Fibroblast of skin of back (primary cell): ENCODE data around the gene D2HGDH. TPM values are rescaled to one million over a fixed set of nuclear protein-coding genes. Genes with fewer than 3 reads are reported as not detected.

Source experiments
- DNase-seq: peaks from one replicate; pipeline ENCODE4 v3.0.0-alpha.2; 2013
- polyA plus RNA-seq, 2 experiments: library from polyadenylated mRNA; unstranded; fragments of 120-200 nt; gene quantifications; one replicate each; pipeline ENCODE4 v1.2.1, GENCODE V29; 2013; ENCODE audit not compliant: insufficient read length in 2 of 2

D2HGDH gene
- 10.0 TPM for polyA plus RNA-seq (2013, experiment 1 of 2; ENCODE audit: insufficient read length)
- polyA plus RNA-seq (2013, experiment 2 of 2; ENCODE audit: insufficient read length) = 15.8 TPM

DNA sequence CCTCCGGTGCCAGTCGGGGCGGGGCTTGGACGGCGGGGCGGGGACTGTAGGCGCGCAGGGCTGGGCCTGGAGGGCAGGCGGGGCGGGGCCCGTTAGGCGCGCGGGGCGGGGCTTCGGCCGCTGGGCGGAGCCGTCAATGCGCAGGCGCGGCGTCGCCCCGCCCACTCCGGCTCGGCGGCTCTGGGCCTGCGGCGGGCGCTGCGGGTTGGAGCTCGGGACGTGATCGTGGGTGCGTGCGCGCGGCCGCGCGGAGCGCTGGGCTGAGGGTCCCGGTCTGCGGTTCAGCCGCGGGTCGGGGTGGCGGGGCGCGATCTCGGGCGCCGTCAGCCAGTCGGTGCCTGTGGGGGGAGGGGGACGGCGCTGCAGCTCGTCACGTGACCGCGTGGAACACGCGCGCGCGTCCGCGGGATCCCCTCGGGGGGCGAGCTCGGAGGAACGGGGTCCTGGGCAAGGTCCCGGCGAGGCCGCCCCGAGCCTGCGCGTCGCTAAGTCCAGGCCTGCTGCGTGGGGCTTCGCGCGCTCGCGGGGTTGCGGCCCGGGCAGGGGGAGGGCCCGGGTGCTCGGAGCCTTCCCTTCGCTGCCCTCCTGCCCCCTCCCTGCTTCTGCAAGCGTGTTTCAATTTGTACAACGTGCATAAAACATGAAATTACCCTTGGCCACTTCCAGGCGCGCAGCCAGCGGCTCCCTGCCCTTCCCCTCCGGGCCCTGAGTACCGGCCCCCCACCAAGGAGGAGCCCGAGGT lies at the start of gene D2HGDH:
Gene D2HGDH (plus strand): TSS at position 164 of the 742 bp plus-strand sequence. CDS start 595 bp downstream, outside the sequence.
- DNase-seq = peak; percentile 78

DNA sequence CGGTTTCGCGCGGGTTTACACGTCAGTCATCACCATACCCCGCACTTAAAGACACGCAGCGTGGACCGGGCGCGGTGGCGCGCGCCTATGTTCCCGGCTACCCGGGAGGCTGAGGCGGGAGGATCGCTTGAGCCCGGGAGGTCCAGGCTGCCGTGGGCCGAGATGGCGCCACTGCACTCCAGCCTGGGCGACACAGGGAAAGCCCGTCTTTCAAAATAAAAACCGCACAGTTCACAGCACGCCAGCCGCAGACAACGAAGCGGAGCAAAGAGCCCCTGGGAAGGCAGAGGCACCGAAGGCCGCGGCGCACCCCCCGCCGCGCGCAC lies 48.1 kb upstream of the D2HGDH start:
- no peak for DNase-seq

DNA sequence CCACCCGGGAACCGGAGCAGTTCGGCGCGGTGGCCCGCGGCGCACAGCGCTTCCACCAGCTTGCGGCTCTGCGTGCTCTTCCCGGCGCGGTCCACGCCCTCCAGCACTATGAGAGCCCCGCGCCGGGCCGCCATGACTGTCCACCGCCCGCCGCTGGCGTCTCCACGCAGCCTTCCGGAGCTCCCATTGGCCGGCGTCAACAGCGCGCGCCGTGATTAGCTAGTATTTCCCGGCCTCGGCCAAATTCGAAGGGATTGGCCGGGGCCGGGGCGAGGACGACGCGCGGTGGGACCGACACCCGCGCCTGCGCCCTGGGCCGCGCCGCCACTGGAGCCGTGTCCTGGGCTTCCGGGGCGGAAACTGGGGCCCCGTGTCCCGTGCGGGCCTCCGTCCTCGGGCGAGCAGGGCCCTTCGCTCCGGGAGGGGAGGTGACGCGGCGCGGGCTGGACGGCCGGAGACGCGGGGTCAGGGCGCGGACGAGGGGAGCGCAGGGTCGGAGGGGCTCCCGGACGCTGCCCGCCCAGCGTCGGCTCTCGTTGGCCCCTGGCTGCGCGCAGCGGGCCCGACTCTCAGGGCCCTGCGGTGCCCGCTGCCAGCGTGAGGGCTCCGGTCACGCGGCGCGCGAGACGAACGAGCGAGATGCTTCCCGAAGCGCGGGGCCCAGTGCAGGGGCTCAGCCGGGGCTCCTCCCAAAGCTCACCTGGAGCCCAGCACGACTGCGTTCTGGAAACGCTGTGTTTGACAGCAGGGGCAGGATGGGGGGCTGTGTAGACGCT lies 47.6 kb upstream of the D2HGDH start, which contains the start of gene DTYMK:
Gene DTYMK (minus strand): TSS at position 166 of the 776 bp plus-strand sequence. CDS start 32 bp downstream, at position 134.
- peak; percentile 98 for DNase-seq

DNA sequence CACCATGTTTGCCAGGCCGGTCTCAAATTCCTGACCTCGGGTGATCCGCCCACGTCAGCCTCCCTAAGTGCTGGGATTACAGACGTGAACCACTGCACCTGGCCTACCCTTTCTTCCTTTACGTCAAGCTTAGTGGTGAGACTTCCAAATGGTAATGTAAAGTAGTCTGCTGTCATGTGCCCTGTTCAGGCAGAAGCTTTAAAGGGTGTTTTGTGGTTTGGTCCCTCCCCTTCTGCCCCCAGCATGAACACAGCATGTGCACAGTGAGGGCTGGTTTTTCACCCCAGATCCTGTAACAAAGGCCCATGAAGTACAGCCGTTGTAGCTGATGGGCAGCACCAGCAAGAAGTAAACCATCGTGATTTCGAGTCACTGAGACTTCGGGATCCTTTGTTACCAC lies 45.1 kb upstream of the D2HGDH start:
- DNase-seq = no peak

DNA sequence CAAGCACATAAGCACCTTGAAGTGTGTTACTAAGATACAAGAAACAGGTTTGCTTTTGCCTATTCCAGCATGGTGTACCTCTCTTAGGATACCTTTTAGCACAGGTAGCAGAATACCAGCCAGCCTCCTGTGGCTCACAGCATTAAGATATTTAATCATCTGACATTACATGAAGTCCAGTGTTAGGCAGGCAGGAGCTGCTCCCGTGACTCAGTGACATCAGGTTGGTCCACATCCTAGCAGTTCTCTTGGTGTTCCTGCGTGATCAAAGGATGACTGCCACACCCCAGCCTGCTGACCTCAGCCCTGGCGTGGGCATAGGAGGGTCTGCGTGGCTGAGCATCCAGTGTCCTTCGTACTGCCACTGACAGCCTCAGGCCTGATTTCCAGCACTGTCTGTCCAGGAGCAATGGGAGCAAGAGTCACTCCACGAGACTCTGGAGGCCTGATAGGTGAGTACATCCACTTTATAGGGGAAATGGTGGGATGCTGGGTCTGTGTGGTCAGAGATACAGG lies 44.2 kb upstream of the D2HGDH start:
- no peak for DNase-seq

DNA sequence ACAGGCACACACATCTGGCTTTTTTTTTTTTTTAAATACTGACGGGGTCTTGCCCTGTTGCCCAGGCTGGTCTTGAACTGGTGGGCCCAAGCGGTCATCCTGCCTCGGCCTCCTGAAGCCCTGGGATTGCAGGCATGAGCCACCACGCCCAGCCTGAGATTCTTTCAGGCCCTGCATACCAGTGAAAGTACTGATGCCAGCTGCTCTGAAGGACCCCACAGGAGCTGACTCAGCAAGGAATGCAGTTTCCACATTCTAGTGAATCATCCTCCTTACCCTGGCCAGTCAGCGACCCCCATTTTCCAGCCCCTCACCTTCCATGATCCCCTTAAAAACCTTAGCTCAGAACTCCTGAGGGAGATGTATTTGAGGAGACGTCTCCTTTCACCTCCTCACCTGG lies 42.0 kb upstream of the D2HGDH start:
- DNase-seq = peak; percentile 70

DNA sequence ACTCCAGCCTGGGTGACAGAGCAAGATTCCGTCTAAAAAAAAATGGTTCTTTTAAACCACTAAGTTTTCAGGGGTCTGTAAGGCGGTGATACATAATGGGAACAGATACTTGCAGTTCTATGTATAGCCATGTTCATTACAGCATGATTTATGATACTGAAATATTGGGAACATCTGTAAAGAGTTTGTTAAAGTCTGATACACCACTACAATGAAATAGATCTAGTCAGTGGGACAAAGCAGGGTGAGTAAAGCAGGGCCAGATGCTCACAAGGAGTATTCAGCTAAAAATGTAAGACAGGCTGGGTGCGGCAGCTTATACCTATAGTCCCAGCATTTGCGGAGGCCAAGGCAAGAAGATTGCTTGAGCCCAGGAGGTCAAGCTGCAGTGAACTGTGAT lies 38.8 kb upstream of the D2HGDH start:
- no peak for DNase-seq

DNA sequence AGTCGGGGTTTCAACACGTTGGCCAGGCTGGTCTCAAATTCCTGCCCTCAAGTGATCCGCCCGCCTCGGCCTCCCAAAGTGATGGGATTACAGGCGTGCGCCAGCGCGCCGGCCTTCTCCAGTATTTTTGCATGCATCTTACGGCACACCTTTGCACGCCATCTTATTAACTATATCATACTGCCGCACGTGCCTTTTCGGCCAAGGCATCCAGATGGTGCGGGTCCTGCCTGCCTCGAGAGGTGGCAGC lies 33.4 kb upstream of the D2HGDH start:
- no peak for DNase-seq

DNA sequence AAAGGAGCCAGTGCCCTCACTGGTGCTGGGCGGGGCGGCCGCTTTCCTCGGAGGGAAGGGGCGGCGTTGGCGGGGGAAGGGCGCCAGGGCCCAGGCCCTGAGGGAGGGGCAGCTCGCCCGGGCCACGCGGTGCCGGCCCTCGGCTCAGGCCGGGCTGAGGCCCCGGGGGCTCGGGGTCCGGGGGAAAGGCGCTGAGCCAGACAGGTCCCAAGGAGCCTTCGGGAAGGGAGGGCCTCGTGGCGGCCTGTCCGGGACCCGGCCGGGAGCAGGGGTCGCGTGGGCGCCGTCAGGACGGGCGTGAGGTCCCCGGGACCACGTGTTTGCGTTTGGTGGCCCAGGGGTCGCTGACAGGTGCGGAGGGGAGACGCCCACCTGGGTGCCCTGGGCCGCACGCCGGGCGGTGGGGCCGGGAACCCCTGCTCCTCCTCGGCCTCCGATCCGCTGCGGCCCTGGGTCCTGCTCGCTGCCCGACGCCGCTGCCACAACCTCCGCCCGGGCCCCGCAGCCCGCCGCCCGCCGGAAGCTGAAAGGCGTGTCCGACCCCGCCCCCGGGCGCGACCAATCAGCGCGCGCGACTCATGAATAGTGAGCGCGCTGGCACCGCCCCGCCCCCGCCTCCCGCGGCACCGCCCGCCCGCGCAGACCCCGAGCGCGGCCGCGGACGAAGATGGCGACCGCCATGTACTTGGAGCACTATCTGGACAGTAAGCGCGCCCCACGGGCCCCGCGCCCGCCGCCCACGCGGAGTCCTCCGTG lies 32.9 kb upstream of the D2HGDH start, which contains the start of gene ING5:
Gene ING5 (plus strand): TSS at position 641 of the 756 bp plus-strand sequence. CDS start 27 bp downstream, at position 668.
- DNase-seq = peak; percentile 92

DNA sequence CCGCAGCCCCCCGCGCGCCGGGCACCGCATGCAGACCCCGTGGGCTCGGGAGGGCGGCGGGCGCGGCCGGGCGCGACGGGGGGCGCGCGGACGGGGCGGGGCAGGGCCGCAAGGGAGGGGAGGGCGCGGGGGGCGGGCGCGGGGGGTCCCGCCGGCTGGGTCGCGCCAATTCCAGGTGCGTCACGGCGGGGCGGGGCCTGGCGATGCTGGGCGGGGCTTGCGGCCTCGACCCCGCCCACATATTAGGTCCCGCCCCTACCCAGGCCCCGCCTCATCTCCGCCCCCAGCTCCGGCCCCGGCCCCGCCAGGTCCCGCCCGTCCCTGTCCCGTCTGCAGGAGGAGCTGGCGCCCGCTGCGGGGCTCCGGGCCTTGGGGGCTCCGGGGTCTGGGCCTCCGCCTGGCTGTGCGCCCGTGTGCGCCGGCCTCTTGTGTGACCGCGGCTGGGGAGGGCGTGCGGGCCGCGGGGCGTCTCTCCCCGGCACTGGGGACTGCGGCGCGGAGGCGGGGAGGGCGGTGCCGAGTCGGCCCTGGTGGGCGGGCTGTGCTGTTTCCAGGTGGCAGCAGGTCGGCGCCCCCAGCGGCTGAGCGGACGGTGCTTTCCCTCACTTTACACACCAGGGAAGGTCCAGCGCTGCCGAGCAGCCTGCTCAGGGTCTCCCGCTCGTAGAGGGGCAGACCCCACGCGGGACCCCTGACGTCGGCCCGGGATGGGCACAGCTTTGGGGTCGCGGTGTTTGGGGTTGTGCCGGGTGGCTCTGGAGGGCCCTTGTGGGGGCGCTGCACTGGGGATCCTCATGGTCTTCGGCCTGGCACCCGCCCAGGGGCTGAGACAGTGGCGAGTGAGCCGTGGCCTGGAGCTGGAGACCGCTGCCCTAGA lies 32.0 kb upstream of the D2HGDH start:
- DNase-seq = peak; percentile 69

DNA sequence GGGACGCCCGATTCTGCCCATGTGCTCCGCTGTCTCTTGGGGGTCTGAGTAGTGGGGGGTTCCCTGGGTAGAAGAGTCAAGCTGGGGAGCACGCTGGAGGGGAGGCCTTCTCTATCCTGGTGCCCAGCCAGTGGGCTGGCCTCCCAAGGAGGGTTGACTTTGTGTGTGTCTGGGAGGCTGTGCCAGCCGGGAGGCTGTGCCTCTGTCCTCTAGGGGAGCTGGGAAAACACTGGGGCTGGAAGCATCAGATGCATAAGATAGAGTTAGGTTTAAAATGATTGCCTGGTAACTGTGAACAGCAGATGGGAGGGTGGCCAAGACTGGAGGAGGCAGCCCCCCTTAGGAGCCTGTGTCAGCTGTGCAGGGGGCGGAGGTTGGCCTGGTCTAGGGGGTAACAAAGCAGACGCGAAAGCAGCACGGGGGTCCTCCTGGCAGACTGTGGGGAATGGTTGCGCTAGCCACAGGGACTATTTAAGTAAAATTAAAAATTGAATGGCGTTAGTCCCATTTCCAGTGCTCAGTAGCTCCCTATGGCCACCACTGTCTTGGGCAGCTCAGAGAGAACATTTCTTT lies 31.3 kb upstream of the D2HGDH start:
- peak; percentile 28 for DNase-seq

DNA sequence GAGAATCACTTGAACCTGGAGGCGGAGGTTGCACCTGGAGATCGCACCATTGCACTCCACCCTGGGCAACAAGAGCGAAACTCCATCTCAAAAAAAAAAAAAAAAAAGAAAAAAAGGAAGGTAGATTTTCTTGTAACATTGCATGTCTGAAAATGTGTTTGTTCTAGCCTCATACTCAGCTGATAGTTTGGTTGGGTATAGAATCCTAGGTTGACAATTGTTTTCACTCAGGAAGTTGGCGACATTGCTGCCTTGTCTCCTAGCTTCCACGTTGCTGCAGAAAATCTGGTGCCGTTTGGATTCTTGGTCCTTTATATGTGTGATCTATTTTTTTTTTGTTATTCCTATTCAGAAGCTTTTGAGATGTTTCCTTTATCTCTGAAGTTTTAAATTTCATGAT lies 27.9 kb upstream of the D2HGDH start:
- DNase-seq = no peak

DNA sequence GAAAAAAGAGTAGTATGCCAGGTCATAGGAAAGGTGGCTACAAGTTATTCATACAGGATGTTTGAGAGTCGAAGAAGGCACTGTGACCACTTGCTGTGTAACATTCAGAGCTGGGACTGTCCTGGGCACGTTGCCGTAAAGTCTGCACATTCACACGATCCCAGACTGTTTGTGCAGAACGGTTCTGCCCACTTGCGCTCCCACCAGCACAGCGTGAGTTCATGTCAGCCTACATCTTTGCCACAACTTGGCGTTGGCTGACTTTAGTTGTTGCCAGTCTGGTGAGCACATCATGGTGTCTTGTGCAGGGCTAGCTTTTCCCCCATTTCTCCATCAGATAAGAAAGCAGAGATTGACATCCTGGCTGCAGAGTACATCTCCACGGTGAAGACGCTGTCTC lies 25.6 kb upstream of the D2HGDH start:
- no peak for DNase-seq

DNA sequence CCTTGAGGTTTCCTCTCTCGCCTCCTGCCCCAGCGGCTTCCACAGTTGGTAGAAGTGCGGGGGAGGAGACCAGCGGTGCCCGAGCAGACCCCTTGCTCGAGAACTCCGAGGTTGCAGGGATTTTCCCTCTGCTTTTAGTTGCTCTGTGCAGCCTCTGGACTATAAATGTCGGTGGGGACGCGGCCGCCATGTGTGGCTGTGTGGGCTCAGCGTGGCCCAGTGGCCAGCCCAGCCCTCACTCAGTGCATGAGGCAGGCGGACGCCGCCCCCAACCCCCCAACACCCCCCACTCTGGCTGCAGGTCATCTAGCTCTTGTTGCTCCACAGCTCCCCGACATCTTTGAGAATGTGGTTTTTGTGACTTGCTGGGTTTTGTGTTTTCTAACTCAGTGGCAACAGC lies 15.3 kb upstream of the D2HGDH start:
- no peak for DNase-seq

DNA sequence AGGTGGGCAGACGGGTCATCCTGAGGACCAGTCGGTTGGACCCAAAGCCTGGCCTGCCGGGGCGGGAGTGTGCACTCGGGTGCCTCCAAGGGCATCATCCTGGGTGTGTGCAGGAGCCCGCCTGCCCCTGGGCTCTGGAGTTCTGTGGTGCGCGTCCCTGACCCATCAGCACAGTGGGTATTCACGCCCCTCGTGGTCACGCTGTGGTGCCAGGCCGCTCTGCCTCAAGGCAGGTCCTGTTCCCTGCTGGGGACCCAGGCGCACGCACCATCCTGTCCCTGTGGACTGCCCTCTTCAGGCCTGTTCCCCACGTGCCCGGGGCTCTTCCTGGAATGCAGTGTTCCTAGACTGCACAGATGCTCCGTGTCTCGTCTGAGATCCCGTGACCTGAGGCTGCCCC lies 14.3 kb upstream of the D2HGDH start:
- no peak for DNase-seq

DNA sequence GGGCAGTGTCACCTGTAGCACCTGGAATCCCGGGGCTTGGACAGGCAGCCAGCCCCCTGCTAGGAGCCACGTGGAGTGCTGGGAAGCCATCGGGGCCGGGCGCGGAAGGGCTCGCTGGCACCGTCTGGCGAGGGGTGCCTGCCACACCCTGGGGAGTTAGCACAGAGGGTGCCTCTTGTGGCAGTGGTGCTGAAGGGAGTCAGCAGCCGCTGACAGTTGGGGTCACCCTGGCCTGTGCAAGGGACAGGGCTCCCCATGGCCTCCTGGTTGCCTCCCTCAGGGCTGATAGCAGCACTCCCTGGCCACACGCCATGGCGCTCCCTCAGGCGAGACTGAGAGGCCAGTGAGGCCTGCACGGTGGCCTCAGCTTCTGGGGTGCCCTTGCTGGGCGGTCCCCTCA lies 13.9 kb upstream of the D2HGDH start:
- no peak for DNase-seq

DNA sequence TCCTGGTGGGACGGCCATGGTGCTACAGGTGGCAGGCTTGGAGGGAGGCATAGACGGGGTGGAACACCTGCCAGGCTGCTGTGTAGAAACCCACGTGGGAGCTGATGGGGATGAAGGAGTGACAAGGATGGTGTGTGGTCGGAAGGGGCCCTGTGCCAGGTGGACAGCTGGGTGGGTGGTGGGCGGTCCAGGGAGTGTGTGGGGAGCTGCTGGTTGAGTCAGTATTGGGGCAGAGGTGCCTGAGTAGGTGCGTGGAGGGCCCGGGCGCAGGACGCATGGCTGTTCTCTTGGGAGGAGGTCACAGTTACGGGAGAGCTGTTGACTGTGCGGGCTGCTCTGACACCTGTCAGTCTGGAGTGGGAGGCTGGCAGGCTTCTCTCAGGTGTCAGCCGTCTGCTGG lies 12.6 kb upstream of the D2HGDH start:
- no peak for DNase-seq

DNA sequence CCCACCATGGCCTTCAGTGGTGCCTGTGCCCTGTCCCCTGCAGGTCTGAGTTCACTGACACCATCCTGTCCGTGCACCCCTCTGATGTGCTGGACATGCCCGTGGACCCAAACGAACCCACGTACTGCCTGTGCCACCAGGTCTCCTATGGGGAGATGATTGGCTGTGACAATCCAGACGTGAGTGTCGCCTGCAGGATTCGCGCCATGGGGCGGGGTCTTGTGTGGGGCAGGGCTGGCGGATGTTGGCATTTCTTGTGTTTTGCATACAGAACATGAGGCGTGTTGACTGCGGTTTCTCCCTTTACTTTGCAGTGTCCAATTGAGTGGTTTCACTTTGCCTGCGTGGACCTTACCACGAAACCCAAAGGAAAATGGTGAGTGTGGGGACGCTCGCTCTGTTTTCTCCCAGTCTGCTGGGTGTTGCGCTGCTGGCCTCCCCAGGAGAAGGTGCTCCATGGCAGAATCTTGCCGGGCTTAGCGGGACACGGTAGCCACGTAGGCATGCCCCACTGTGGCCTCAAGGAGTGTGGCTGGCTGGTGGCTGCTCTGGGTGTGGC lies 11.5 kb upstream of the D2HGDH start:
- no peak for DNase-seq

DNA sequence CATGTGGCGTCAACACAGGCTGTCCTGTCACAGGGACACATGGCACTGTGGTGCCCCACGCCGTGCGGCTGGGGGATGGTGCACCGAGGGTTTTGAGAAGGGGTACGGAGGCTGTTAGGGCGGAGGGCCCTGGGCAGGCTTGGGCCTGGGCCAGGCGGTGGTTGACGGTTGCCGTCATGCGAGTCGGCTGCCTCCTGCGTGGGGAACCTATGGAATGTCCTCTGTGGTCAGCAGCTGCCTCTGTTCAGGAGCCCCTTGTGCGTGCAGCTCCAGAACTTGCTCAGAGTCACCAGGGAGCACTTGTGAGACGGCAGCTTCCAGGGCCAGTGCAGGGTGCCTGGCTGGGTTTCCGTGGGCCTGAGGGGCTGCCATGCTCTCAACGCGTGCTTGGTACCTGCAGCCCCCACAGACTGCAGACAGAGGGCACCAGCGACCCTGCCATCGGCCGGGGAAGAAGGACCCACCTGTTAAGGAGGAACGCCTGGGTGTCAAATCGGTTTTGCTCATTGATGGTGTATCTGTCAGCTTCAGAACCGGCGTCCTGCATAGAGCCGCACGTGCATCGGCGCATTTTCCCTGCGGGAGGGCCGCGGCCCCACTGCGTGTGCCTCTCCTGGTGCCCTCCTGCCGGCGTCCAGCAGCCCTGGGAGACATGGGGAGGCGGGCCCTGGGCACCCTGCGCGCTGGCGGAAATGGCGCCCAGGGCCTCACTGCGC lies 10.0 kb upstream of the D2HGDH start:
- no peak for DNase-seq

DNA sequence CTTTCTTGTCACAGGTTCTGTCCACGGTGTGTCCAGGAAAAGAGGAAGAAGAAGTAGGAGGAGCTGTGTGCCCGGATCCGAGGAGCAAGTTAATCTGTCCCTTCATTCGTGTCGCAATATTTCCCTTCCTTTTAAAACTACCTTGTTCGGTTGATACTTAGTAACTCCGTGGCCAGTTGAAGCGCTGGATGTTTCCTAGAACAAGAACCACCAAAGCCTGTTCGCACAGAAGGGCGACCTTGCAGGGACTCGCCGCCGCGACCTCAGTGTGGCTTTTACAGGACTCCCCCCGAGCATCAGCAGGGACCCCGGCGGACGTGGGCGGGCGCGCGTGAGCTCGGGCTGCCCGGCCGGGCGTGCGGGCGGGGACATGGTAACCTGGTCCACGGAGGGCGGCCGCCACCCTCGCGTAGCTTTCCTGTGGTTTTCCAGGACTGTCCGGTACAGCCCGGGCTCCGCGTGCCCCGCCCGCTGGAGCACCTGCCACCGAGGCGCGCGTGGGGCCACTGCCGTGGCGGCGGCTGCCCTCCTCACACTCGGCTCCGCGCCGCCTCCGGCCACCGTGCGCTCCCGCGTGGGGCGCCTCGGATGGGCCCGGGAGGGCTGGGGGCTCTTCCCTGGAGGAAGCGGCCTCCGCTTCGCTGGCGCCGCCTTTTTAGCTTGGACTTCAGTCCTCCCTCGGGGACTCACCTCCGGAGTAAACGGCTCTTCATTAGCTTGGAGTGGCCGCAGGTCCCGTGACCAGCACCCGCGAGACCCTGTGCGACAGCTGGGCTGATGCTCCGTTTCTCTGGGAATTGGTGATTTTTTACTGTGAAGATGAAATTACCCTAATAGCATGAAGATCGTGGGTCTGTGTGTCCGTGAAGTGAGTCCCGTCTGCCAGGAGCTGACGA lies 9.2 kb upstream of the D2HGDH start:
- DNase-seq = no peak
